GM12878 (cell line): ENCODE measurements around the gene E2F2. TPM values are rescaled to one million over a fixed set of nuclear protein-coding genes. Genes with fewer than 3 reads are reported as not detected.
A peak's percentile ranks its signal among the peaks of the same experiment; 100 is the strongest.

Experiments
- ATAC-seq: fragments of 200-7000 bp; cut with Tn5 transposase; 3 replicates; pipeline ENCODE4 v1.9.1; 2020; ENCODE audit warnings: mild to moderate bottlenecking, moderate library complexity
- BruUV-seq: library from RNA; stranded (reverse); fragments of 400-500 nt; replicated peaks from 2 replicates; lab custom pipeline; 2021; lab: Mats Ljungman, UMichigan
- CTCF ChIA-PET: fragments of 300-600 bp; sonication (Branson Sonifier 250); formaldehyde crosslinking; extraction: SDS; loops from one replicate; lab custom pipeline; 2021; ENCODE audit warnings: inconsistent platforms; lab: Yijun Ruan, JAX
- POLR2A ChIA-PET: fragments of 350-600 bp; formaldehyde crosslinking; extraction: SDS; loops from one replicate; lab custom pipeline; 2021; ENCODE audit warnings: inconsistent platforms; lab: Charles Lee
- RAD21 ChIA-PET: fragments of 300-600 bp; sonication (Branson Sonifier 250); formaldehyde crosslinking; loops from one replicate; lab custom pipeline; 2023; ENCODE audit warnings: antibody characterized with exemption; ENCODE audit not compliant: unreplicated experiment; lab: Charles Lee
- SMC1A ChIA-PET: fragments of 300-600 bp; sonication (Branson Sonifier 250); formaldehyde crosslinking; loops from one replicate; lab custom pipeline; 2023; ENCODE audit not compliant: unreplicated experiment, uncharacterized antibody; lab: Charles Lee
- DNase-seq: peaks from one replicate; pipeline ENCODE4 v3.0.0-alpha.2; 2011; ENCODE audit warnings: low read depth, low spot score
- FAIRE-seq: peaks from 3 replicates; lab custom pipeline; 2011; peaks lifted over from hg19 to GRCh38; lab: Jason Lieb, UNC
- H2AFZ ChIP-seq: 2 replicates; pipeline ENCODE4 v1.6.0; 2011; ENCODE audit warnings: low read depth, low read length, control low read depth; ENCODE audit not compliant: control insufficient read depth
- H3K27ac ChIP-seq: 2 replicates; pipeline ENCODE4 v1.5.1; 2011; ENCODE audit warnings: control low read depth; ENCODE audit not compliant: control insufficient read depth, insufficient read depth
- H3K27me3 ChIP-seq, 2 experiments: replicated peaks in 1 of 2; 2 replicates each; pipeline versions ENCODE4 v1.6.0 to v1.6.1; 2011; ENCODE audit warnings: low read length in 1 of 2; ENCODE audit not compliant: control insufficient read depth in 2 of 2, insufficient read depth in 2 of 2
- H3K36me3 ChIP-seq, 2 experiments: 2 replicates each; pipeline ENCODE4 v1.5.1; 2011; ENCODE audit warnings: low read length in 1 of 2; ENCODE audit not compliant: control insufficient read depth in 2 of 2, insufficient read depth in 2 of 2
- H3K4me1 ChIP-seq: 2 replicates; pipeline ENCODE4 v1.6.1; 2011; ENCODE audit warnings: mild to moderate bottlenecking, low read length, moderate library complexity, mixed read lengths; ENCODE audit not compliant: control insufficient read depth, insufficient read depth
- H3K4me2 ChIP-seq: 2 replicates; pipeline ENCODE4 v1.6.0; 2011; ENCODE audit warnings: control low read depth; ENCODE audit not compliant: control insufficient read depth, insufficient read depth
- H3K4me3 ChIP-seq: fragments of 200-600 bp; sonication (generic); 2 replicates; pipeline ENCODE4 v1.5.1; 2016
- H3K79me2 ChIP-seq: 2 replicates; pipeline ENCODE4 v1.6.0; 2011; ENCODE audit warnings: low read length; ENCODE audit not compliant: control insufficient read depth, insufficient read depth
- H3K9ac ChIP-seq: 2 replicates; pipeline ENCODE4 v1.8.0; 2011; ENCODE audit warnings: low read length, control low read depth, mixed read lengths; ENCODE audit not compliant: control insufficient read depth, insufficient read depth
- H3K9me3 ChIP-seq: replicated peaks from 3 replicates; pipeline ENCODE4 v1.5.1; 2011; ENCODE audit warnings: mild to moderate bottlenecking, low read length; ENCODE audit not compliant: control insufficient read depth, insufficient read depth
- H4K20me1 ChIP-seq: 2 replicates; pipeline ENCODE4 v1.6.0; 2011; ENCODE audit not compliant: control insufficient read depth, insufficient read depth
- E4F1 ChIP-seq: fragments of 450-650 bp; IDR thresholded peaks from 2 replicates; pipeline ENCODE4 v1.6.1; 2018; ENCODE audit warnings: borderline replicate concordance, mild to moderate bottlenecking; ENCODE audit not compliant: partially characterized antibody
- MEF2A ChIP-seq: IDR thresholded peaks from 2 replicates; pipeline ENCODE4 v1.6.1; 2011; ENCODE audit warnings: low read depth, mild to moderate bottlenecking, low read length, moderate library complexity; ENCODE audit not compliant: insufficient read depth
- MTA2 ChIP-seq: fragments of 450-650 bp; IDR thresholded peaks from 2 replicates; pipeline ENCODE4 v1.6.1; 2016; ENCODE audit warnings: low read depth, mild to moderate bottlenecking, moderate library complexity
- NFYB ChIP-seq: IDR thresholded peaks from 2 replicates; pipeline ENCODE4 v1.6.1; 2011; ENCODE audit warnings: low read depth, mild to moderate bottlenecking, low read length, improper control_type of control experiment, moderate library complexity; ENCODE audit not compliant: insufficient read depth
- RFX5 ChIP-seq: IDR thresholded peaks from 2 replicates; pipeline ENCODE4 v1.6.1; 2011; ENCODE audit warnings: low read depth, low read length, improper control_type of control experiment
- TARDBP ChIP-seq: IDR thresholded peaks from 2 replicates; pipeline ENCODE4 v1.6.1; 2016; ENCODE audit warnings: borderline replicate concordance
- TCF3 ChIP-seq: IDR thresholded peaks from 2 replicates; pipeline ENCODE4 v1.6.1; 2012; ENCODE audit warnings: low read depth, mild to moderate bottlenecking, low read length, borderline replicate concordance; ENCODE audit not compliant: insufficient read depth
- WGBS: methylation state at CpG from one replicate; pipeline ENCODE4 v1.1.6; 2016; ENCODE audit warnings: low lambda C conversion rate; ENCODE audit not compliant: insufficient replicate concordance, insufficient coverage; ENCODE audit errors: missing lambda C conversion rate; 5-methylcytosine and 5-hydroxymethylcytosine counted together
- in situ Hi-C: fragments of 300-500 bp; cut with MboI; formaldehyde crosslinking; loops from 9 replicates; pipeline ENCODE4 v1.14.3; 2018; ENCODE audit warnings: mixed read lengths
- intact Hi-C: fragments of 100-400 bp; cut with micrococcal nuclease; formaldehyde crosslinking; loops from one replicate; pipeline ENCODE4 v1.14.2; 2022; ENCODE audit not compliant: unreplicated experiment
- polyA plus RNA-seq, 11 experiments: library from polyadenylated mRNA; depleted of rRNA in 4 of 11; unstranded in 6 of 11; stranded (reverse) in 5 of 11; fragments of >200 nt; fragmentation: Nextera tagmentation in 4 of 11; fragmentation: Illumina TruSeq in 1 of 11; extraction: Ambion mirVana in 4 of 11; extraction: Trizol in 1 of 11; gene quantifications; 1 replicate in 1 of 11; 2 replicates in 10 of 11; pipeline versions ENCODE4 v1.2.1 to v1.2.3, GENCODE V29; 2011 to 2016; ENCODE audit warnings: inconsistent platforms in 2 of 11, missing spikeins in 2 of 11, low read depth in 1 of 11
- total RNA-seq, 4 experiments: library from RNA; depleted of rRNA in 3 of 4; stranded (reverse); fragments of >200 nt in 3 of 4; fragmentation: Illumina TruSeq in 1 of 4; extraction: Trizol in 1 of 4; gene quantifications; 2 replicates each; pipeline versions ENCODE4 v1.2.1 to v1.2.3, GENCODE V29; 2013 to 2021
- TF ChIP-seq, protein P1 (sequence below): IDR thresholded peaks from 2 replicates; pipeline ENCODE4 v1.6.1; 2012; ENCODE audit warnings: mild to moderate bottlenecking, low read depth, low read length
- TF ChIP-seq, protein P2 (sequence below): IDR thresholded peaks from 2 replicates; pipeline ENCODE4 v1.6.1; 2011; ENCODE audit warnings: mild to moderate bottlenecking, low read depth, low read length, moderate library complexity; ENCODE audit not compliant: insufficient replicate concordance
- TF ChIP-seq, protein P3 (sequence below): fragments of 450-650 bp; IDR thresholded peaks from 2 replicates; pipeline ENCODE4 v1.6.1; 2016; ENCODE audit warnings: mild to moderate bottlenecking

The E2F2 gene
- total and polyA plus RNA-seq, 10 of the 15 experiments (the other 5 are each of a cell fraction or from before 2014, with no cell fraction given): 3.8 to 27.2 (median 14.6) TPM

- TF ChIP-seq, protein P1, sequence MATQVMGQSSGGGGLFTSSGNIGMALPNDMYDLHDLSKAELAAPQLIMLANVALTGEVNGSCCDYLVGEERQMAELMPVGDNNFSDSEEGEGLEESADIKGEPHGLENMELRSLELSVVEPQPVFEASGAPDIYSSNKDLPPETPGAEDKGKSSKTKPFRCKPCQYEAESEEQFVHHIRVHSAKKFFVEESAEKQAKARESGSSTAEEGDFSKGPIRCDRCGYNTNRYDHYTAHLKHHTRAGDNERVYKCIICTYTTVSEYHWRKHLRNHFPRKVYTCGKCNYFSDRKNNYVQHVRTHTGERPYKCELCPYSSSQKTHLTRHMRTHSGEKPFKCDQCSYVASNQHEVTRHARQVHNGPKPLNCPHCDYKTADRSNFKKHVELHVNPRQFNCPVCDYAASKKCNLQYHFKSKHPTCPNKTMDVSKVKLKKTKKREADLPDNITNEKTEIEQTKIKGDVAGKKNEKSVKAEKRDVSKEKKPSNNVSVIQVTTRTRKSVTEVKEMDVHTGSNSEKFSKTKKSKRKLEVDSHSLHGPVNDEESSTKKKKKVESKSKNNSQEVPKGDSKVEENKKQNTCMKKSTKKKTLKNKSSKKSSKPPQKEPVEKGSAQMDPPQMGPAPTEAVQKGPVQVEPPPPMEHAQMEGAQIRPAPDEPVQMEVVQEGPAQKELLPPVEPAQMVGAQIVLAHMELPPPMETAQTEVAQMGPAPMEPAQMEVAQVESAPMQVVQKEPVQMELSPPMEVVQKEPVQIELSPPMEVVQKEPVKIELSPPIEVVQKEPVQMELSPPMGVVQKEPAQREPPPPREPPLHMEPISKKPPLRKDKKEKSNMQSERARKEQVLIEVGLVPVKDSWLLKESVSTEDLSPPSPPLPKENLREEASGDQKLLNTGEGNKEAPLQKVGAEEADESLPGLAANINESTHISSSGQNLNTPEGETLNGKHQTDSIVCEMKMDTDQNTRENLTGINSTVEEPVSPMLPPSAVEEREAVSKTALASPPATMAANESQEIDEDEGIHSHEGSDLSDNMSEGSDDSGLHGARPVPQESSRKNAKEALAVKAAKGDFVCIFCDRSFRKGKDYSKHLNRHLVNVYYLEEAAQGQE: no peak
- TF ChIP-seq RFX5: no peak
- TF ChIP-seq, all 136 proteins: peak for 14
These were observed 8.6 kb downstream of the E2F2 start (continued) for GRCh38 chr1:23522244-23522982.

GRCh38 chr1:23521588-23521987, 9.4 kb downstream of the E2F2 start:
- Histone ChIP-seq H3K9ac (no peak overlapping the region), H3K27ac (no peak overlapping the region), H3K36me3 (peaks cover 17 to 26% of the 10 kb centered on the region in 2 experiments), H3K27me3 (no peaks in the 10 kb centered on the region), H3K4me1 (peaks cover 25% of the 10 kb centered on the region), H3K79me2 (peaks cover 26% of the 10 kb centered on the region), H2AFZ (no peak overlapping the region), H3K4me2 (no peak overlapping the region), H3K9me3 (no peaks in the 10 kb centered on the region), H3K4me3 (no peak overlapping the region), H4K20me1 (no peaks in the 10 kb centered on the region)
- BruUV-seq: no TSS peak
- WGBS: 93% methylated on average over 16 of the region's 16 CpGs
- in situ Hi-C loops (no loop called here), intact Hi-C loops (no loop called here)
- FAIRE-seq (no peak), DNase-seq (no peak), ATAC-seq (no peak)
- ChIA-PET CTCF (interaction anchor here (1.1 to 28.3 kb wide), 2 partner anchors 18 to 24 kb away, joined by 6 to 784 read pairs; no protein-coding TSS in a partner anchor), SMC1A (interaction anchor here (8.5 to 14.8 kb wide), 2 partner anchors 16 to 23 kb away, joined by 71 to 201 read pairs; no protein-coding TSS in a partner anchor), POLR2A (interaction anchor here (0.9 to 1.5 kb wide), 2 partner anchors 11 to 153 kb away, joined by 3 read pairs; no protein-coding TSS in a partner anchor), RAD21 (interaction anchor here (0.8 to 11.3 kb wide), 3 partner anchors 9 to 116 kb away, joined by 4 to 153 read pairs (median 4); no protein-coding TSS in a partner anchor)
- TF ChIP-seq NFYB: 0 out of 2 replicates have a peak, but pooled peaks have one; percentile 44
- TF ChIP-seq MTA2: no peak
- TF ChIP-seq E4F1: no peak
- TF ChIP-seq, protein P2, sequence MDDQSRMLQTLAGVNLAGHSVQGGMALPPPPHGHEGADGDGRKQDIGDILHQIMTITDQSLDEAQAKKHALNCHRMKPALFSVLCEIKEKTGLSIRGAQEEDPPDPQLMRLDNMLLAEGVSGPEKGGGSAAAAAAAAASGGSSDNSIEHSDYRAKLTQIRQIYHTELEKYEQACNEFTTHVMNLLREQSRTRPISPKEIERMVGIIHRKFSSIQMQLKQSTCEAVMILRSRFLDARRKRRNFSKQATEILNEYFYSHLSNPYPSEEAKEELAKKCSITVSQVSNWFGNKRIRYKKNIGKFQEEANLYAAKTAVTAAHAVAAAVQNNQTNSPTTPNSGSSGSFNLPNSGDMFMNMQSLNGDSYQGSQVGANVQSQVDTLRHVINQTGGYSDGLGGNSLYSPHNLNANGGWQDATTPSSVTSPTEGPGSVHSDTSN: peak; percentile 37
- no peak for TF ChIP-seq MEF2A
- TF ChIP-seq, protein P3, sequence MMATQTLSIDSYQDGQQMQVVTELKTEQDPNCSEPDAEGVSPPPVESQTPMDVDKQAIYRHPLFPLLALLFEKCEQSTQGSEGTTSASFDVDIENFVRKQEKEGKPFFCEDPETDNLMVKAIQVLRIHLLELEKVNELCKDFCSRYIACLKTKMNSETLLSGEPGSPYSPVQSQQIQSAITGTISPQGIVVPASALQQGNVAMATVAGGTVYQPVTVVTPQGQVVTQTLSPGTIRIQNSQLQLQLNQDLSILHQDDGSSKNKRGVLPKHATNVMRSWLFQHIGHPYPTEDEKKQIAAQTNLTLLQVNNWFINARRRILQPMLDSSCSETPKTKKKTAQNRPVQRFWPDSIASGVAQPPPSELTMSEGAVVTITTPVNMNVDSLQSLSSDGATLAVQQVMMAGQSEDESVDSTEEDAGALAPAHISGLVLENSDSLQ: peak; percentile 76
- no peak for TF ChIP-seq TCF3
- no peak for TF ChIP-seq TARDBP
